ENCODE measurements around the gene ALG3.

GRCh38 chr3:184249412-184250166 lies 827 bp upstream of the ALG3 start, which contains the start of gene EEF1AKMT4:
- TF ChIP-seq ZNF785 (CRISPR knock-in tag; IDR thresholded peaks at IDR 0.05) (no peak), CTCF (IDR thresholded peaks at IDR 0.05 in 2 of 3, conservative IDR thresholded peaks at IDR 0.05 in 1 of 3; ENCODE audit: insufficient read depth in 2 of 3, low read depth in 1 of 3, low read length in 3 of 3) (peak; percentile 75 to 92 (median 82)), ATF7 (IDR thresholded peaks at IDR 0.05) (peak; percentile 63), EZH2 (IDR thresholded peaks at IDR 0.05; ENCODE audit: borderline replicate concordance, low read depth, low read length) (no peak), ZNF121 (CRISPR knock-in tag; conservative IDR thresholded peaks at IDR 0.05) (no peak), MEF2A (IDR thresholded peaks at IDR 0.05; ENCODE audit: control insufficient read depth, low read depth, low read length) (no peak), BHLHE40 (IDR thresholded peaks at IDR 0.05; ENCODE audit: low read length) (peak; percentile 83), ZNF561 (CRISPR knock-in tag; conservative IDR thresholded peaks at IDR 0.05) (no peak), CREB3L1 (IDR thresholded peaks at IDR 0.05; ENCODE audit: borderline replicate concordance, low read depth) (peak; percentile 92), ZNF280B (CRISPR knock-in tag; IDR thresholded peaks at IDR 0.05) (no peak)
- TF ChIP-seq, protein P1, sequence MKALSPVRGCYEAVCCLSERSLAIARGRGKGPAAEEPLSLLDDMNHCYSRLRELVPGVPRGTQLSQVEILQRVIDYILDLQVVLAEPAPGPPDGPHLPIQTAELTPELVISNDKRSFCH (CRISPR knock-in tag; IDR thresholded peaks at IDR 0.05), result 0 out of 2 replicates have a peak, but pooled peaks have one; percentile 32
- TF ChIP-seq, protein P1 (tag; IDR thresholded peaks at IDR 0.05), result no peak

Data from K562 (cell line).